GDM1 (cell line): ENCODE measurements around the gene CTNNA1.
"Not testable (repeated sequence)": the region's sequence is repeated elsewhere in the genome, so short reads cannot be mapped to it uniquely, and the experiment has no call there.

ENCODE experiments used
- DNase-seq: peaks from one replicate; lab custom pipeline; 2025; lab: John Stamatoyannopoulos, UW

Gene CTNNA1

GRCh38 chr5:138898299-138898698, 145.1 kb downstream of the CTNNA1 start:
- no peak for DNase-seq

GRCh38 chr5:138898742-138899141, 145.5 kb downstream of the CTNNA1 start:
- no peak for DNase-seq

DNA sequence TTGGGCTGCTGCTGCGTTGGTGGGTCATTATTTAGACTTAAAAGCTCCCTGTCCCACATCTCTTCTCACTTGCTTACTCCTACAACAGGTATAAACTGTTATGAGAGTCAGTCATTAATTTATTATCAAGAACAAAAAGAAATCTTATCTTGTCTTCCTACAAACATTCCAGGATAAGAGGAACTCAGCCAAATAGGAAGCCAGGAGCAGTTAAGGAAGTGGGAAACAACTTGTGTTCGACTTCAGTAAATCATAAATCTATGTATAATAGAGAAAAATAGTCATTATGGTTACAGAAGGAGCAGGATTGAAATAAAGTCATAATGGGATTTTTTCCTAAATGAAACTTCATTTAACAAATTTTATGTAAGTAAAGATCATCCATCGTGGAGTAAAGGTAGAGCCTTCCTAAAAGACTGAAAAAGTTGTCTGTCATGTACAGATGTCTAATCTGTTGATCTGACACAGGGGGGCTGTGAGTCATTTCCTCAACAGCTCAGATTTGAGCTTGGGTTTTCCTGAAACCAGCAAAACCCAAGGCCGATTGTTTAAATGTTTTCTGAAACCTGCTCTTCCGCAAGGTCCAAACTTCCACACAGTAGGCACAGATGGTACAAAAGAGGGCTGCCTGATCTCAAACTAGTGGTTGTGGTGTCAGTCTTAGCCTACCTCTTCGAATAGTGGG, 147.2 kb downstream of the CTNNA1 start:
- DNase-seq: no peak

DNA sequence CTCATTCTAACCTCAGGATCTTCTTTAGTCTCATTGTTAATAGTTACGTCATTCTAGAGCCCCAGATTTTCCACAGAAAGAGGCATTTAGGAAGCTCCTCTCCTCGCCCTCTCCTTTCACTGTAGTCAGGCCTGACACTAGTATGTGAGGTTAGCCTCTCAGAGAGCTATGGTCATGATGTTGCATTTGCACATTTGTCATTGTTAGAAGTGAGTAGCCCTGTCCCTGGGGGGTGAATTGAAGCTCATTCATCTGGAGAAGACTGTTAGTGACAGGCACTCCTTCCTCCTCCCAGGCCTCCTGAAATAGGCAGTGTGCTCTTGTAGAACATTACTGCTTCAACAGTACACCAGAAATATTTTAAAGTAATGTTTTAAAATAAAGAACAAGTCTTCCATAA, 148.5 kb downstream of the CTNNA1 start:
- DNase-seq: no peak

DNA sequence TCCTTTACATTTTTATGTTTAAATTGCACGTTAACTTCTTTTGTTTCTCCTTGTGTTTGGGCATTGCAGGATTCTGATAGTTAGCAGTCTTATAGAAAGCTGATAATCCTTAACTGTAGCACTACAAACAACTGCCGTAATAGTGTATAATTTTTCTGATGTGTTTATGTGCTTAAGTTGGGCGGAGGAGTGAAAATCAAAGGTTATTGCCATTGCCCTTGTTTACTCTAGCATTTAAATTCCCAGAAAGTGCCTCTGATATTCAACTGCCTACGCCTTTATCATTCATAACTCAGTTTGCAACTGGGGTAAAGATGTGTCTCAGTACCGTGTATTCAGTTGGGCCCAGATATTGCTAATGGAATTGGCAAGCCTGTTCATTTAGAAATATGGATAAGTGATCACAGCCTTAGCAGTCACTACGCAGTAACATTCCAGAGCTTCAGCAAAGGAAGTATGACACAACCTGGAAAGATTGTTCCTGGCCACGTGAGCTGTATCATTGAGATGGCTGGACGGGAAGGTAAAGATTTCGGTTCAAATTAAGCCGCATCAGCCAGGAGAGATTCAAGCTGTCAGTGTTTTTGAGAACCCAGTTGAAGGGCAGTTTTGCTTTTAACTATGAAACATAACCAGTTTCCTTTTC, 150.0 kb downstream of the CTNNA1 start:
- no peak for DNase-seq

- DNase-seq: no peak
Measured at GRCh38 chr5:138905541-138905940, 152.3 kb downstream of the CTNNA1 start.

DNA sequence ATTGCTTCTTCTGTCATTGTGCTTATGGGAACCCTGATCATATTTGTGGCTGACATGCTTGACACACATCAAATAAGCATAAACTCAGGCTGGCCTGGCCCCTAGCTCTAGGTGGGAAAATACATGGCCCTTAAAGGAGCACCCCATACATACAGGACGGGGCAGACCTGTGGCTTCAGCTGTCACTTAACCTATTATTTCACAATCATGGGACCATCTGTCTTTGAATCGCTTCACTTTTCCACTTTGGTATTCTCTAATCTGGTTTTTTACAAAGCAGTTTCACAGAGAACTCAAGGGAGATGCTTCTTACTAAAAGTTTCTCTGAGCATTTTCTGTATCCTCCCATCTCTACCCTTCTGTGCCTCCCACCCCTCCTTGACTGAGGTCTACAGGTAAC, 156.5 kb downstream of the CTNNA1 start:
- no peak for DNase-seq

- no peak for DNase-seq
Measured at GRCh38 chr5:138910546-138911185, 157.4 kb downstream of the CTNNA1 start.

- DNase-seq: no peak
Measured at GRCh38 chr5:138911441-138911840, 158.2 kb downstream of the CTNNA1 start.

- no peak for DNase-seq
Measured at GRCh38 chr5:138912093-138912492, 158.9 kb downstream of the CTNNA1 start.

DNA sequence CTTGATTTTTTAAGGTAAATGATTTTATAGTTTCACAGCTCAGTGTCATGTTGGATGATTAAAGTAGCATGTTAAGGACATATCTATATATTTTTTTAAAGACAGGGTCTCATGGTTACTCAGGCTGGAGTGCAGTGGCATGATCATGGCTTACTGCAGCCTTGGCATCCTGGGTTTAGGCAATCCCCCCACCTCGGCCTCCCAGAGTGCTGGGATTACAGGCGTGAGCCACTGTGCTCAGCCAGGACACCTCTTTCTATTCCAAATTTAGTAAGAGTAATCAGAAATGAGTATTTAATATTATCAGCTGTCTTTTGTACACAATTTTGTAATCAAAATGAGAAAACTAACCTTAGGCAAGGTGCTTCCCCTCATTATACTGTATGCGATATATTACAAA, 160.5 kb downstream of the CTNNA1 start:
- no peak for DNase-seq

GRCh38 chr5:138914338-138914737, 161.1 kb downstream of the CTNNA1 start:
- no peak for DNase-seq

DNA sequence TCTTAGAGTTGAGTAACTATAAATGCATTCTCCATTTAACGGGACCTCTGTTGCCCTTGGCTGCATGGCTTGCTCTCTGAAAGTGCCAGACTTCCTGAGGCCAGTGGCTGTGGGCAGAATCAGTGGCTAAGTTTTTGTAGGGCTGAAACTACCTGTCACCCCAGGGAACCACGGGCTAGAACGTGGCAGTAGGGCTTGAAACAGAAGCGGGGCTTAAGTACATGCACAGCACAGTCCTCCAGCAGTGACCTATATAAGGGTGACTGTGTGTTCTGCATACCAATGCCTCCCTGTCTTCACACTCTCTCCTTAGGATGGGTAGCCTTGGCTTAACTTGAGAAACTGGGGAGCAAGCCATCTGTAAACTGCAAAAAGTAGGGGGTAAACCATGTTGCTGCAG, 165.5 kb downstream of the CTNNA1 start:
- no peak for DNase-seq

- DNase-seq: no peak
Measured at GRCh38 chr5:138920181-138920580, 167.0 kb downstream of the CTNNA1 start.

GRCh38 chr5:138921362-138921761, 168.1 kb downstream of the CTNNA1 start:
- not testable (repeated sequence) for DNase-seq

DNA sequence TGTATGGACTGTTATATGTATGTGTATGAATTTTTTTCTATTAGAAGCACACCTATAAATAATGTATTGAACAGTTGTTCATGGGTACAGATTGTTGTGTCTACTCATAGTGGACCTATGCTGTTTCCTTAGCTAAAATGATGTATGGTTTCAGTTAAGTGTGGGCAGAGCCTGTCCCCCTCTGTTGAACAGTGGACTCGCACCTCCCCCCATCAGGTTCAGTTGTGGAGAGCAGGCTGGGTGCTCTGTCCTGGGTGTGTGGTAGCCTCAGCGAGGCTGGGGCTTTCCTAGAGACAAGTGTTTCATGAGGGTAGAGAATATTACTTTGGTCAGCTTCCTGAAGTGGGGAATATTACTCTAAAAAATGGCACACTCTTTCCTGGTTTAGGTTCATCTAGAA, 169.3 kb downstream of the CTNNA1 start:
- no peak for DNase-seq

GRCh38 chr5:138925090-138925635, 171.9 kb downstream of the CTNNA1 start:
- DNase-seq: no peak

DNA sequence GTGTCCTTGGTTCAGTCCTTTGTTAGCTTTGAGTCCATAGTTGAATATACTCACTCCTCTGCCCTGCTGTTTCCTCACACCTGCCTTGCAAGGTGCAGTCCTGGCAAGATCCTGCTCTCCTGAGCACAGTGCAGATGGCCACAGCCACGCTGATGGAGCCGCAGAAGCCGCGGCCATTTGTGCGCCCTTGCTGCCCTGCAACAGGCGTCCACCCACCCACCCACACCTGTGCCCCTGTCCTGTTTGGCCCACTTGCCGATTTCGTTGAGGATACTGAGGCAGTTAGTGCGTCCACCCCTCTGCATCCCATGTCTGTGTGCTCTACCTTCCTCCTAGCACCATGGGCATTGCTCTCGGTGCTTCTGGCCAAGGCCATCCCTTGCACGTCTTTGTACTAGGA, 173.0 kb downstream of the CTNNA1 start:
- no peak for DNase-seq

DNA sequence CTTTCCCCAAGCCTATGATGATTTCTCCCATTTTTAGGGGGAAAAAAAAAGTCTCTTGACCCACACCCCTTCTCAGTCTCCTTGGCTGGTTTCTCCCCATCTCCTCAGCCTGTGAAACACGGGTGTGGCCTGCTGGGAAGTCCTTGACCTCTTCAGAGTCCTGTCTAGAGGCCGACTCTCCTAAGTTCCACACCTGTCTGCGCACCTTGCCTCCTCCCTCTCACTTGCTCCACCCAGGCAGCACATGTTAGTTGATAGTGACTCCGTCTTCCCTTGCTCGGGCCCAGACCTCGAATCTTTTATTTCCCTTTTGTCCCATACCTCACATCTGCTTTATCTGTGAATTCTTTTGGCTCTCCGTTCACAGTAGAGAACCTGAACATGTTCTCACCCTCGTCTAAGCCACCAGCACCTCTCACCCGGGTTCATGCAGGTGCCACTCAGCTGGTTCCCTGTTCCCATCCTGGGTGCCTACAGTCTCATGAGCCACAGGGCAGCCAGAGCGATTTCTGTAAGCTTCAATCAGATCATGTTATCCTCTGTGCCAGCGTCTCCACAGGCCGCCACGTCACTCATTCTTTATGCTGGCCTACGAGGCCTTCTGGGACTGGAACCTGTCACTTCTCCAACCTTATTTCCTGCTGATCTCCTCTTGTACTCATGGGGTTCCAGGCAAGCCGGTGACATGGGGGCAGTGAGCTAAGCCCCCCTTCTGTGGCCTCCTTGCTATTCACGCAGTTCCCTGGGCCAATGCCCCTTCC, 173.6 kb downstream of the CTNNA1 start:
- no peak for DNase-seq

DNA sequence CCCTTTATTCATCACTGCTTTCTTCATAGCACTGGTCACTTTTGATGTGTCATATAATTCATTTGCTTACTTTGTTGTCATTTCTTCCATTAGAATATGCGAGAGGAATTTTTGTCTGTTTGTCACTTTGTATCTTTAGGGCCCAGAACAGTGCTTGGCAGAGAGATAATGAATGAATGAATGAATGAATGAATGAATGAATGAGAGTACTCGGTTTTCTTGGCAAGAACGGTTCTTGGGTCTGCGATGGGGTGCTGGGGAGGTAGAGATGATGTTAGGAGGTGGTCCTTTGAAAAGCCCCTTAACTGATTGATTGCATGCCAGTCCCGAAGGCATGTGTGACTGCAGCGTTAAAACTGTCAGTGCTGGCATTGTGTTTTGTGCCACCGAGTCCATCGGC, 174.3 kb downstream of the CTNNA1 start:
- no peak for DNase-seq

GRCh38 chr5:138927979-138928378, 174.8 kb downstream of the CTNNA1 start:
- DNase-seq: no peak

DNA sequence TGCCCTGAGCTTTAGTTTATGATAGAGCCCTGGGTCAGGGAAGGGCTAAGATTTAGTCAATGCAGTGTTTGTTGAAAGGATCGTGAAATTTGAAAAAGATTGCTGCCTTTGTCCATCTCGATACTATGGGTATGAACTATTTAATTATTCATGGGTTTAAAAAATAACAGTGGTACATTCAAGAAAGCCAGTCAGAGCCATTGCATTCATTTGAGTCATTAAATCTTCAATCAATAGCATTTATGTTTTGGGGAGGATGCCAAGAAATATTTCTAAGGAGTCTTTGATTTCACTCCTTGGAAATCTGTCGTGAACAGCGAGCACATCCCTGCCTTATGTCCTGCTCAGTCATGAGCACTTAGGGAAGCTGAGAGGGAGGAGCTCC, 176.3 kb downstream of the CTNNA1 start:
- DNase-seq: no peak
